Left lobe of liver (tissue), 2 donors: ENCODE results near the gene MYO1A. TPM values are rescaled to one million over a fixed set of nuclear protein-coding genes. Genes with fewer than 3 reads are reported as not detected.
"Not testable (repeated sequence)": the region's sequence is repeated elsewhere in the genome, so short reads cannot be mapped to it uniquely, and the experiment has no call there.

Experiments
- ATAC-seq: fragments of 200-7000 bp; cut with Tn5 transposase; one replicate; pipeline ENCODE4 v1.9.1; 2020; ENCODE audit warnings: mild to moderate bottlenecking, moderate library complexity
- DNase-seq: peaks from one replicate; pipeline ENCODE4 v3.0.0-alpha.2; 2020; ENCODE audit warnings: low spot score
- total RNA-seq: library from RNA; stranded (reverse); gene quantifications from one replicate; pipeline ENCODE4 v1.2.1, GENCODE V29; 2021
- donor health status: DM: no; HTN: no; CAD: no; lungs with moderate emphysema.
- donor health status: DM: no; HTN: yes; CAD: no.

The MYO1A gene
- total RNA-seq, 1 donor from 2014 or later = 0.28 TPM

DNA sequence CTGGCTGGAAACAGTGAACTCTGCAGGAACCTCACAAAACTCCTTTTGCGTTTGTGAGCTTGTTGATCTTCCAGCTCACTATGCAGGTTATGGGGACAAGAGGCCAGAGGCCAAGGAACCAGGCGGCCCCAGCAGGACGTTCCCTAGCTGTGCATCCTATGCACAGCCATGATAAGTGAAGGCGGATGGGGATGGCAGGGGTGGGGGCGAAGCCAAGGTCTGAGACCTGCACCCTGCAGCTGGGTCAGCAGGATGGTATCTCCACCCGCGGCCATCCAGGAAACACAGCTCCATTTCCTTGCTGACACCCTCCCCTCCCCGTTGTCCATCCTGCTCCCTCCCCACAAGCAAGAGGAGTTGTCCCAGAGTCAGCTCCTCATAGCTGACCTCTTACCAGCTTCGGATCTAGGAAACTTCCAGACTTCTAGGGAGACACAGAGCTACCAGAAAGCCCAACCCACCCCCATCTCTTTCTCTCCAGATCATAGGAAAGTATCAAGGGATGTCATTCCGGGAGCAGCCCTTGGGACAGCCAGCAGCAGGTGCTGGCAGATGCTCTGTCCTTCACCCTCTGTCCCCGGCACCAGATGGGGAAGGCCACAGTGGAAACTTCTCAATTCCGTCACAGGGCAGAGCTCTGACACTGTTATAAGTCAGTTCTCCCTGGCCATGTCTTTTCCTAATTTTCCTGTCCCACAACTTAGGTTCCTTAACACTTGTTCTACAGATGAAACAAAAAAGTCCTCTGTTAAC, 53.0 kb downstream of the MYO1A start:
- DNase-seq (peak; percentile 50), ATAC-seq (peak; percentile 14)

DNA sequence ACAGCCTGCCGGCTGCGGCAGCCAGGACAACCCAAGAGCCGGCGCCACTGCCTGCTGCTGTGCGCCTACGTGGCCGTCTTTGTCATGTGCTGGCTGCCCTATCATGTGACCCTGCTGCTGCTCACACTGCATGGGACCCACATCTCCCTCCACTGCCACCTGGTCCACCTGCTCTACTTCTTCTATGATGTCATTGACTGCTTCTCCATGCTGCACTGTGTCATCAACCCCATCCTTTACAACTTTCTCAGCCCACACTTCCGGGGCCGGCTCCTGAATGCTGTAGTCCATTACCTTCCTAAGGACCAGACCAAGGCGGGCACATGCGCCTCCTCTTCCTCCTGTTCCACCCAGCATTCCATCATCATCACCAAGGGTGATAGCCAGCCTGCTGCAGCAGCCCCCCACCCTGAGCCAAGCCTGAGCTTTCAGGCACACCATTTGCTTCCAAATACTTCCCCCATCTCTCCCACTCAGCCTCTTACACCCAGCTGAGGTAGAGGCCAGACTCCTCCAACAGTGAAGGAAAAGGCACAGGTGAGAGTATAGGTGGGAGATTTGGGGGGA, 53.9 kb downstream of the MYO1A start:
- ATAC-seq (no peak), DNase-seq (peak; percentile 32)

DNA sequence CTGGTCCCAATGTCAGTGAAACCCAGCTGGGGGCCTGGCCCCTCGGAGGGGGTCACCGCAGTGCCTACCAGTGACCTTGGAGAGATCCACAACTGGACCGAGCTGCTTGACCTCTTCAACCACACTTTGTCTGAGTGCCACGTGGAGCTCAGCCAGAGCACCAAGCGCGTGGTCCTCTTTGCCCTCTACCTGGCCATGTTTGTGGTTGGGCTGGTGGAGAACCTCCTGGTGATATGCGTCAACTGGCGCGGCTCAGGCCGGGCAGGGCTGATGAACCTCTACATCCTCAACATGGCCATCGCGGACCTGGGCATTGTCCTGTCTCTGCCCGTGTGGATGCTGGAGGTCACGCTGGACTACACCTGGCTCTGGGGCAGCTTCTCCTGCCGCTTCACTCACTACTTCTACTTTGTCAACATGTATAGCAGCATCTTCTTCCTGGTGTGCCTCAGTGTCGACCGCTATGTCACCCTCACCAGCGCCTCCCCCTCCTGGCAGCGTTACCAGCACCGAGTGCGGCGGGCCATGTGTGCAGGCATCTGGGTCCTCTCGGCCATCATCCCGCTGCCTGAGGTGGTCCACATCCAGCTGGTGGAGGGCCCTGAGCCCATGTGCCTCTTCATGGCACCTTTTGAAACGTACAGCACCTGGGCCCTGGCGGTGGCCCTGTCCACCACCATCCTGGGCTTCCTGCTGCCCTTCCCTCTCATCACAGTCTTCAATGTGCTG, 54.6 kb downstream of the MYO1A start:
- DNase-seq (peak; percentile 47), ATAC-seq (no peak)

DNA sequence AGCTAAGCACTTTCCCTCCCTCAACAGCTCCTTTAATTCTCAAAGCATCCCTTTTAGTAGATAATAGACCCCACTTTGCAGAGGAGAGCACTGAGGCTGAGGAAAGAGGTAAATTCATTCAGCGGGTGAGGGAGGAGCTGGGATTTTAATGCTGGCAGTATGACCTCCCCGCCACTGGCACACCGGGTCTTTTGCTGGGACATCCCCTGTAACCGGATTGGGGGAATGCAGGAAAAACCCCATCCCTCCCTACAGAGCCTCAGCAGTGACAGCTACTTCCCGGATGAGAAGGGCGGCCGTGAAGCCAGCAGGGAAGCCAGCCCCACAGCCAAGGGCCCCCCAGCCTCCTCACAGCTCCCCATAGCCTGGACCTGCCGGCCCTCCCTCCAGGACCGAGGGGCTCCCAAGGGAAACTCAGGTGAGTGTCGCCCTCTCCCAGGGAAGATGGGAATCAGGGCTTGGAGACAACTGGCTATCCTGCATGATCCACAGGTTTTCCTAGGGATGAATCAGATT, 55.6 kb downstream of the MYO1A start:
- peak; percentile 39 for DNase-seq
- ATAC-seq = no peak

DNA sequence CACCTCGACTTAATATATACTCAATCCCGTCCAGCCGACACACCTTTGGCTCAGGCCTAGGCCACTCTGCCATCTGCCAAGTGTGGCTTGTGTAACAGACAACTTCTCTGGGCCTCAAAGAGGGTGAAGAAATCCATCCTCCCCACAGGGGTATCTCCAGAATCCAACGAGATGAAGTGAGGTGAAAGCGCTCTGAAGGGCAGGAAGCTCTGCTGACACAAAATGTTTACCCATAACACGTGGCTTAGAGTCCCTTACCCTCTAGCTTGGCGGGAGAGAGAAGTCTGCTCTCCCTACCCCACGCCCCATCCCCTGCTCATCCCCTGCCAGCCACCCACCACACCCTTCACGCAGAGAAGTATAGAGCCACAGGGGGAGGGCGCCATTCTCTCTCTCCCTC, 56.6 kb downstream of the MYO1A start:
- DNase-seq = peak; percentile 44
- ATAC-seq = peak; percentile 41

DNA sequence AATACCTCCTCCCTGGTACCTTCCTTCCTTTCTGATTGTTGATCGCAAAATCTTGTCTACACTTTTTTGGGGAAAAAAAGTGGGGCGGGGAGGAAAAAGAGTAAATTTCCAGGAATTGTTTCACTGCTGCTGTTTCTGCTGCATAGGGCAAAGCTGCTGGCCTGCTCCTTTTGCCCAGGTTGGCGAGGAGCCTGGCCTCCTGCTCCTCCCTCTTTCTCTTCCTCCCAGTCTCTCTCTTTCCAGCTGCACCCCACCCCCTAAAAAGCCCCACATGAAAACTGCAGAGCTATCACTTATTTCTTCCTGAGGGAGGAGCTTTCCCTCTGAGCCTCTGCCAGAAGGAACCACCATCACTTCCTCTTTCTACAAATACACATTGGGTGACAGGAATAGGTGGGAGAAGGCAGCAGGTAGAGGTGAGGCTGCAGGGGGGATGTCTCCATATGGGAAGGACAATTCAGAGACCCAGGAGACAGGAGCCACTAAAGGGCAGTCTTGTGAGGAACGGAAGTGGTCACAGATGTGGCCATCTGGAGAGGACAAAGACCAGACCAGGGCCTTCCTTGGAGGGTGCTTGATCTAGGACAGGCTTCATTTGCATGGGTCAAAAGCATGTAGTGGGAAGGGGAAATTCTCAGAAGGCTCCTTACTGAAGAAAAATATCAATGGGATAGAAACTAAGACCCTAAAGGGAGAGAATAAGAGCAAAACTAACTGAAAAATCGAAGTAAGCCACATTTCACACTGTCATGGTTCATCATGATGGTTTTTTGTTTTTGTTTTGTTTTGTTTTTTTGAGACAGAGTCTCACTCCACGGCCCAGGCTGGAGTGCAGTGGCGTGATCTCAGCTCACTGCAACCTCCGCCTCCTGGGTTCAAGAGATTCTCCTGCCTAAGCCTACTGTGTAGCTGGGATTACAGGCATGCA, 58.3 kb downstream of the MYO1A start:
- DNase-seq = peak; percentile 78
- peak; percentile 65 for ATAC-seq

DNA sequence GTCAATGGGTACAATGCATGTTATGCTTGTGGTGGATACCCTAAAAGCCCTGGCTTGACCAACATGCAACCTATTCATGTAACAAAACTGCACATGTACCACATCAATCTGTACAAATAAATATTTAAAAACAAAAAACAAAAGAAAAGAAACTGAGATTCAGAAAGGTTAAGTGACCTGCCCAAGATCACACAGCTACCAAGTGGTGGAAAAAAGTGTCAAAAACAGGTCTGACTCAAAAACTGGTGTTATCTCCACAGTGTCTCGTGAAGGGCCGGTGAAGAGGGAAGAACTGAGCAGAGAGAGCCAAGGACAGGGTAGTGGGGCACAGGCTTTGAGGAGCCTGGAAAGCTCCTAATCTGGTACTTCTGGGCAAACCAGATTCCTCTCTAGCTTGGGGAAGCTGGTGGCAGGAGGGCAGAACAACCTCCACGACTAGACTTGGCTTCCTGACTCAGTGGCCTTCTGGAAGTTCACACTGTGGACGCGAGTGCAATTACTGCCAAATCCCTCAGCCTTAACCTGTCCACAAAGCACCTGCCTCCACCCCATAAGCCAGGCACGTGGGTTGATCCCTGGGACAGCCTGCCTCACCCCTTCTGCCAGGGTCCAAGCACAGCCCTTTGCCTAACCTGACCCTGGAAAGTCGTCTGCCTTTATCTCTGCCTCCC, 59.1 kb downstream of the MYO1A start:
- ATAC-seq (peak; percentile 68), DNase-seq (peak; percentile 91)

DNA sequence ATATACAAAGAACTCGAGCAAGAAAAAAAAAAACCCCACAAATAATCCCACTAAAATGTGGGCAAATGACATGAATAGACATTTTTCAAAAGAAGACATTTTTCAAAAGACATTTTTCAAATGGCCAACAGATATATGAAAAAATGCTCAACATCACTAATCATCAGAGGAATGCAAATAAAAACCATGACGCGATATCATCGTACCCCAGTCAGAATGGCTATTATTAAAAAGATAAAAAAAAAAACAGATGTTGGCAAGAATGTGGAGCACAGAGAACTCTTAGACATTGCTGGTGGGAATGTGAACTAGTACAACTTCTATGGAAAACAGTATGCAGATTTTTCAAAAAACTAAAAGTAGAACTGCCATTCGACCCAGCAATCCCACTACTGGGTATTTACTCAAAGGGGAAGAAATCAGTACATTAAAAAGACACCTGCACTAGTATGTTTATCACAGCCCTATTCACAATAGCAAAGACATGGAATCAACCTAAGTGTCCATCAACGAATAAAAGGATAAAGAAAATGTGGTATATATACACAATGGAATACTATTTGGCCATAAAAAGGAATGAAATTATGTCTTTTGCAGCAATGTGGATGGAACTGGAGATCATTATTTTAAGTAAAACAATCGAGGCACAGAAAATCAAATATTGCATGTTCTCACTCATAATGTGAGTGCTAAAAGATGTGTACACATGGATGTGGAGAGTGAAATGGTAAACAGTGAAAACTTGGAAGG, 59.9 kb downstream of the MYO1A start:
- ATAC-seq (no peak), DNase-seq (no peak)

DNA sequence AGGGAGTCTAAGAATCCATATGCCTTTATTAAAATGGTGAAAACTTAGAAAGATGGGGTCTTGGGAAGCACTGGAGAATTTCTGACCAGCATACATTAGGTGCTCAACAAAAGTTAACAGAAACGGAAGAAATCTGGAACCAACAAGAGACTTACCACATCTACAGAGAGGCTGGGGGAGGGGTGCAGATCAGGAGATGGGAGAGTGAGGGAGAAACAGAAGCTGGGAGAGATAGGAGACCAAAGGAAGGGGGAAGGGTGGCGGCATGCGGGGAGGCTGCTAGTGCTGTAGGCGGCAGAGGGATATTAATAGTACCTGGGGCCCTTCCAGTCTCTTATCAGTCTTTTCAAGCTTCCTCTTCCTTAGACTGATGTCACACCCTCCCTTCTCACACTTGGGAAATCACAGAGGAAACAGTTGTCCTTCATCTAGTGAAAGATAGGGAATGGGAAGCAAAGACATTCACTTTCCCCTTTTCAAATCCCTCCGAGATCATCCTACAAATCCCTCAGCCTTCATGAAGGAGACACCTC, 61.7 kb downstream of the MYO1A start:
- peak; percentile 4 for ATAC-seq
- DNase-seq = no peak

DNA sequence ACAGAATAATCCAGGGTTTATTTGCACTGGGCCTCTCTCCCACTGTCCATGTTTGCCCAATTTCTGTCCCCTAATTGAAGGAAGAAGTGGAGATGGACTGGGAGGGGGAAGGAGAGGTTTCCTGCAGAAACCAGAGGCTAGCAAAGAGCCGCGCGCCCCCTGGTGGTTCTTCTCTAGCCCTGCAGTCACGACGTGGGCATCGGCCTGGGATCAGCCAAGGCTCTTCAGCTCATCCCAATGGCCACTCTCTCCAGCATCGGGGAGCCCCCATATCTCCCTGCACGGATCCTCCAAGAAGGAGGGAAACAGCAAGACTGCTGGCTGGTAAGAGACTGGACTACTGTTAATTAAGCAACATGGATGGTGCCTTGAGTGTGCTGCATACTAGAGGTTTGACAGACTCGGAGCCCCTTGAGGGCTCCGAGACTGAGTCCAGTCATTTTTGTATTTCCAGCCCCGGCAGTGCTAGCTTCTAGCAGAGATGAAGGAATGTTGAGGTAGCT, 62.3 kb downstream of the MYO1A start:
- peak; percentile 87 for ATAC-seq
- DNase-seq = peak; percentile 86

DNA sequence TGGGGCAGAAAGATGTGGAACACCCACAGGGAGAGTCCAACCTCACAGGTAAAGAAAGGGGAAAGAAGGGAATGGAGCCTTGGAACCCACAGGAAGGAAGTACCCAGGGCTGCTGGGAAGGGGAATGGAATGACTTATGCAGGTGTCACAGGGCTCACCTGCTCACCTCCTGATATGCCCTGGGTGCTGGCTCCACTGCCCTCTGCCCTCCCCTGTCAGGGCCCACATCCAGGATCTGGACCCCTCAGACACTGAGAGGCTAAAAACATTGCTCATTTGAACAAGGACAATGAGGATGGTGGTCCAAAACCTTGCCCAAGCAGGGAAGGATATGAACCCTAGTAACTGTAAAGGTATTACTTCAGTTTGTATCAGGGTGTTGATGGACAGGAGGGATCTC, 62.9 kb downstream of the MYO1A start:
- DNase-seq (no peak), ATAC-seq (no peak)

DNA sequence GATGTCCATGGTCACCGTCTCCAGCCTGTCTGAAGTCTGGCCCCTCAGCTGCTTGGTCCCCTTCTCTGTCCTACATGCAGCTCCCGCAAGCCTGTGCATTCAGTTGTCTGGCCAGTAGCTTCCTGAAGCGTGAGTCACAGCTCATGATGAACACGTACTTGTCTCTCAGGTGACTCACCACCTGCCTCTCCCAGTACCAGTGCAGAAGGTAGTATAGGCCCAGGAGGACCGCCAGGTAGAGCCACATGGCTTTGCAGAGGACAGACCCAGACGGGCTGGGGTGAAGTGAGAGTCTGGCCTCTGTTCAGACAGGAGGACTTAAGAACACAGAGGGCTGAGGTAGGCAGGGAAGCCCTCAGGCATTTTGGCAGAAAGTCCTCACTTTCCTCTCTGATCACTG, 64.2 kb downstream of the MYO1A start:
- not testable (repeated sequence) for ATAC-seq, DNase-seq

DNA sequence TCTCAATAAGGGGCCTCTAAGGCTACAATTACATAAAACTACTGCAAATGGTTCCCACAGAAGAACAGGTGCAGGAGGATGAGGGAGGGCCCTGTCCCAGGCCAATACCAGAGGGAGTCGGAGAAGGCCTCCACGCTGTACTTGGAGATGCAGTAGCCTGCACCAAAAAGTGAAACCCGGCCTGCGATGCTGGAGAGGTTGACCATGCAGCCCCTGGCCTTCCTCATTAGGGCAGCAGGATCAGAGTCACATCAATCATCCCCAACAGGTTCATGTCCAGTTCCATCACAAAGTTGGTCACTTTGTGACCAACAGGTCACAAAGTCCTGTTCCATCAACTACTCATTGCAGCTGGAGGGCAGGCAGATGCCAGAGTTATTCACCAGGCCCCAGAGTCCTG, 66.5 kb downstream of the MYO1A start:
- ATAC-seq (no peak), DNase-seq (no peak)

DNA sequence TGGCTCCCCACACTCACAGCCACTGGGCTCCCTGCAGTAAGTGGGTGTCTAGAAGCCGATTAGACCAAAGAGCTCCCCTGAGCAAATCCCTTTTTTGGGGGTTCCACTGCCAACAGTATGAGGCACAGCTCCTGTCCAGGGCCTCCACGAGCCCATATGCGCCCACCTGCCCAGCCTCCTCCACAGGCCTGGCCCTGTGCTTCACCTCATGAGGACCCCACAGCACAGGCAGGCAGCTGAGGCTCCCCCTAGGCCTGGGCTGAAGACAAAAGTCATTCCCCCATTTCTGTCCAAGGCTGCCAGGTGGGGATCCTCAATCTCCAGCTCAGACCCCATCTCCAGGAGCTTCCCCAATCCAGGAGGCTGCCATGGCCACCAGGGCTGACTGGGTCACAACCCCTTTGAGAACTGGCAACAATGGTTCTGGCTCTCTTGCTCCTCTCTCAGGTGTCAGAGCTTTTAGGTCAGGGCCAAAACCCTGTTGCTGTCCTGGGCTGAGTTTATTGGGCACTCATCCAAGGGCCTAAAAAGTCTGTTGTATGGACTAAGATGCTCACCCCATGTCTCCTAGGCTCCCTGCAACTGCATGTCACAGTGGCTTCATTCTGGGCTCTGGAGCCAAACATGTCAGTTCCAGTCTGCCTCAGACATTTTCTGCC, 67.2 kb downstream of the MYO1A start:
- DNase-seq, ATAC-seq: not testable (repeated sequence)

DNA sequence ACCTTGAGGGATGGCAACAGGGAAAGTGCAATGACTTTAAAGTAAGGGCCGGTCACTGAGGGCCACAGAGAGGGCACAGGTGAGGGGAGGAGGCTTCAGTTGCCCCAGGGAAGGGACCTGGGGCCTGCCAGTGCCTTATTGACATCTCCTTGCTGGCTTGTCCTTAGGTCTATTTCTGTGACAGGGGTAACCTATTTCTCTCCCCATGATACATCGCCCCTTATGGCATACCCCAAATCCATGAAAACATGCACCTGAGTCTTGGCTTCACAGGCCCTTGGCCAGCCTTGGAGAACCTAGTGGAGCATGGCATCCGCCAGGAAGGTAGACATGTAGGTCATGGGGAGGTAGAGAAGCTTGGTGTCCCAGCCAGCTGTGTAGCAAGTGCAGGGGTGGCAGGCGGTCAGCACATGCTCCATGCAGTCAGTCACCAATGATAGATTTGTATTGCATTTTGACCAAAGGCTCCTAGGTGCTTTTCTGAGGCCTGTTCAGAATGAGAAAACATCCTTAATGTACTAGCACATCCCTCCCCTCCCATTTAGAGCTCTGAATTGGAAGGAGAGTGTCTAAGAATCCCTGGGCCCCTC, 68.9 kb downstream of the MYO1A start:
- no peak for DNase-seq
- no peak for ATAC-seq

DNA sequence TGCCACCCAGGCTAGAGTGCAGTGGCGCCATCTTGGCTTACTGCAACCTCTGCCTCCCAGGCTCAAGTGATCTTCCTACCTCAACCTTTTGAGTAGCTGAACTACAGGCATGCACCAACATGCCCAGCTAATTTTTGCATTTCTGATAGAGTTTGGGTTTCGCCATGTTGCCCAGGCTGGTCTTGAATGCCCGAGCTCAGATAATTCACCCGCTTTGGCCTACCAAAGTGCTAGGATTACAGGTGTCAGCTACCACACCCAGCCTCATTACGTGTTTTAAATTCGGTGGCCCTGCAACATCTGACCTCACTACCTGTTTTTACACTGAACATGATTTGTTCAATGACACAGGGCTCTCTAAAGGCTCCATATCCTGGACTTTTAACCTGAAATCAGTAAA, 69.7 kb downstream of the MYO1A start:
- no peak for ATAC-seq
- DNase-seq = no peak

DNA sequence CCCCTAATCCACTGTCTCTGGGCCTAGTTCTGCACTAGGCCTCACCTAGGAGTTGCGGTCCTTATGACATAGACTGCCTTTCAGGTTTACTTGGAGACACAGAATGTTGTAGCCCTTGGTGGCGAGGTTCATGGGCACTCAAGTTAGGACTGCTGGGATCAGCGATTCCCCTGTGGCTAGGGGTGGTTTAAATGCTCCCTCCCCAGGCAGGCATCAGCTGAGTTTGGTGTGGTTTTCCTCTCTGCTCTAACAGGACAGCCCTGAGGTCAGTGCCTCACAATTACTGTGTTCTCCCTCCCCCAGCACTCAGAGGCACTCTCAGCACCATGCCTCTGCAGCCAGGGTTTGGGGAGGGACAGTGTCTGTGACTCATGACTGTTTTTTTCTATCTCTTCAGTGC, 70.3 kb downstream of the MYO1A start:
- no peak for DNase-seq
- ATAC-seq = no peak
